KMS-11 (cell line): ENCODE data around the gene KCTD11.

Experiments used
- H2AFZ ChIP-seq: fragments of 200-600 bp; sonication (generic); 2 replicates; pipeline ENCODE4 v1.6.1; 2016; ENCODE audit warnings: antibody characterized with exemption, mixed run types, low read depth
- H3K27ac ChIP-seq: fragments of 200-600 bp; sonication (generic); 2 replicates; pipeline ENCODE4 v1.6.1; 2016; ENCODE audit warnings: mild to moderate bottlenecking, mixed run types
- H3K27me3 ChIP-seq: fragments of 200-600 bp; sonication (generic); 2 replicates; pipeline ENCODE4 v1.6.1; 2017; ENCODE audit warnings: mild to moderate bottlenecking, low read depth, mixed run types, moderate library complexity; ENCODE audit not compliant: insufficient read depth
- H3K36me3 ChIP-seq: fragments of 200-600 bp; sonication (generic); 2 replicates; pipeline ENCODE4 v1.6.1; 2017; ENCODE audit warnings: mild to moderate bottlenecking, mixed run types; ENCODE audit not compliant: insufficient read depth
- H3K4me1 ChIP-seq: fragments of 200-600 bp; sonication (generic); 2 replicates; pipeline ENCODE4 v1.6.1; 2016; ENCODE audit warnings: mild to moderate bottlenecking, low read depth, mixed run types; ENCODE audit not compliant: poor library complexity, severe bottlenecking
- H3K4me2 ChIP-seq: fragments of 200-600 bp; sonication (generic); 2 replicates; pipeline ENCODE4 v1.7.0; 2016; ENCODE audit warnings: mild to moderate bottlenecking, mixed run types
- H3K4me3 ChIP-seq: fragments of 200-600 bp; sonication (generic); IDR thresholded peaks from 2 replicates; pipeline ENCODE4 v1.6.1; 2017; ENCODE audit warnings: low read depth, low read length, mixed read lengths; ENCODE audit not compliant: insufficient read depth
- H3K79me2 ChIP-seq: fragments of 200-600 bp; sonication (generic); 2 replicates; pipeline ENCODE4 v1.6.1; 2016; ENCODE audit warnings: low read depth, mixed run types; ENCODE audit not compliant: insufficient read depth
- H3K9ac ChIP-seq: fragments of 200-600 bp; sonication (generic); 2 replicates; pipeline ENCODE4 v1.6.1; 2016; ENCODE audit warnings: mild to moderate bottlenecking, mixed run types
- H4K20me1 ChIP-seq: fragments of 200-600 bp; sonication (generic); 2 replicates; pipeline ENCODE4 v1.6.1; 2016; ENCODE audit warnings: mild to moderate bottlenecking, mixed run types; ENCODE audit not compliant: insufficient read depth
- CTCF ChIP-seq: fragments of 200-600 bp; sonication (generic); conservative IDR thresholded peaks from 2 replicates; pipeline ENCODE4 v1.6.1; 2017; ENCODE audit warnings: low read depth, mild to moderate bottlenecking, antibody characterized with exemption, low read length, moderate library complexity, mixed read lengths

KCTD11 gene

GRCh38 chr17:7351665-7352502, at the start of gene KCTD11:
KCTD11 (plus strand) TSS chr17:7352162.
- Histone ChIP-seq H3K27me3 (no peaks in the 10 kb centered on the region), H3K4me3 (no peak within 1 kb of the TSS), H3K4me1 (no peaks in the 10 kb centered on the region), H3K4me2 (peak within 1 kb of the TSS; percentile 45; the same call in 1 of the 2 replicates), H2AFZ (no peak within 1 kb of the TSS), H3K36me3 (no peaks in the 10 kb centered on the region), H4K20me1 (no peaks in the 10 kb centered on the region), H3K27ac (peak within 1 kb of the TSS; percentile 30; the same call in 1 of the 2 replicates), H3K79me2 (no peaks in the 10 kb centered on the region), H3K9ac (no peak within 1 kb of the TSS; the same call in 1 of the 2 replicates)
- no peak for TF ChIP-seq CTCF

GRCh38 chr17:7304179-7304578, 47.8 kb upstream of the KCTD11 start:
- Histone ChIP-seq H3K4me2 (no peak overlapping the region), H3K4me1 (peaks cover under 1% of the 10 kb centered on the region), H3K4me3 (no peak overlapping the region), H3K9ac (no peak overlapping the region), H3K36me3 (no peaks in the 10 kb centered on the region), H3K27me3 (no peaks in the 10 kb centered on the region), H3K27ac (no peak overlapping the region), H3K79me2 (peaks cover under 1% of the 10 kb centered on the region; the same call in 1 of the 2 replicates), H2AFZ (no peak overlapping the region), H4K20me1 (no peaks in the 10 kb centered on the region)
- TF ChIP-seq CTCF = no peak

GRCh38 chr17:7306911-7307685, 44.9 kb upstream of the KCTD11 start, which contains the start of gene EIF5A:
EIF5A (plus strand) TSS chr17:7307628; CDS start chr17:7309636, 2,008 bp downstream.
- Histone ChIP-seq H3K4me2 (no peak within 1 kb of the TSS), H4K20me1 (no peaks in the 10 kb centered on the region), H3K36me3 (no peaks in the 10 kb centered on the region), H2AFZ (no peak within 1 kb of the TSS; the same call in 1 of the 2 replicates), H3K27me3 (no peaks in the 10 kb centered on the region), H3K4me3 (no peak within 1 kb of the TSS), H3K79me2 (peaks cover 16% of the 10 kb centered on the region; the same call in 1 of the 2 replicates), H3K4me1 (peaks cover 11% of the 10 kb centered on the region), H3K9ac (peak within 1 kb of the TSS; percentile 92), H3K27ac (peak within 1 kb of the TSS; percentile 96)
- no peak for TF ChIP-seq CTCF

DNA sequence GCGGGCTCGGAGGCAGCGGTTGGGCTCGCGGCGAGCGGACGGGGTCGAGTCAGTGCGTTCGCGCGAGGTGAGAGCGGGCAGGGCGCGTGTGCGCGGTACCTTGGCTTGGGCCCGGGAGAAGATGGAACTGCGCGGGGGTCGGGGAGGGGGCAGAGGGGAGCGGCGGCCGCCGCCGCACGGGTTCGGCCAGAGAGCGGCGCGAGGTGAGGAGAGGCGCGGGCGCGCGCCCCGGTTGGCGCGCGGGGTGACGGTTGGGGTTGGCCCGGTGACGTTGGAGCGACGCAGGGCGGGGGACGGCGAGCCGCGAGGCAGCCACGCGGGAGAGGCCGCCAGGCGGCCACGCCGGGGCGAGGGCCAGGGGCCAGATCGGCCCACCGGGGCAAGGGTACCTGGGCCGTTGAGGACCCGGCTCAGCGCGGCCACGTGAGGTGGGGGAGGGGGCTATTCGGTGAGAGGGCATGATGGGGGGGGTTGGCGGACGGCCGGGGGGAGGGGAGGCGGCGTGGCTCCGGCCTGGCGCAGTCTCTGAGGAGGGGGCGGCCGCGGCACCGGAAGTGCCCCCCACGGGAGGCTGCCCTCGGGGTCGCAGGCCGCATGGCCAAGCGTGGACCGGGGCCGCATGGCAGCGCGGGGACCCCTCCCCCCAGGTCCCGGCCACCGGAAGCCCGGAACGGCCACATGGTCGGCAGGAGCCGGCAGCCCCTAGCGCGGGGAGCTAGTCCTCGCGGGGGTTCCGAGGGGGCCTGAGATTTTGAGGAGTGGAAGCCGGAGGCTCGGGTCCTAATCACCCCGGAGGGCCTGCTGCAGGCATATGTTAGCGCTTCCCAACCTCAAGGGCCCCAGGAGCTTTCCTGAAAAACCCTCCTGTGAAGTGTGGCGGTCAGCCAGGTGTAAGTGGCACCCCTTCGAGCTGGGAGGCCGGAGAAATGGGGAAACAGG, 44.0 kb upstream of the KCTD11 start:
- TF ChIP-seq CTCF = no peak
- no peaks in the 10 kb centered on the region for H3K36me3 ChIP-seq

More for the DNA sequence above, 44.0 kb upstream of the KCTD11 start:
- Histone ChIP-seq H3K27me3 (no peaks in the 10 kb centered on the region), H3K4me2 (no peak overlapping the region), H3K4me3 (no peak overlapping the region), H3K4me1 (peaks cover 11% of the 10 kb centered on the region), H2AFZ (no peak overlapping the region), H4K20me1 (no peaks in the 10 kb centered on the region), H3K27ac (peak overlapping the region; percentile 96), H3K79me2 (peaks cover 16% of the 10 kb centered on the region; the same call in 1 of the 2 replicates), H3K9ac (peak overlapping the region; percentile 92)
